Activated CD4-positive, alpha-beta T cell treated with anti-CD3 and anti-CD28 coated beads, Interleukin-2, amount 50 U/mL, for 24 hours (primary cell): ENCODE data around the gene SATB2.

ENCODE experiments used
- DNase-seq, 2 donors: peaks; one replicate each; pipeline ENCODE4 v3.0.0-alpha.2; 2020; ENCODE audit warnings: low read depth in 1 of 2, low spot score in 1 of 2

SATB2 gene

GRCh38 chr2:199452260-199452990, 5.3 kb downstream of the SATB2 start:
- no peak for DNase-seq

DNA sequence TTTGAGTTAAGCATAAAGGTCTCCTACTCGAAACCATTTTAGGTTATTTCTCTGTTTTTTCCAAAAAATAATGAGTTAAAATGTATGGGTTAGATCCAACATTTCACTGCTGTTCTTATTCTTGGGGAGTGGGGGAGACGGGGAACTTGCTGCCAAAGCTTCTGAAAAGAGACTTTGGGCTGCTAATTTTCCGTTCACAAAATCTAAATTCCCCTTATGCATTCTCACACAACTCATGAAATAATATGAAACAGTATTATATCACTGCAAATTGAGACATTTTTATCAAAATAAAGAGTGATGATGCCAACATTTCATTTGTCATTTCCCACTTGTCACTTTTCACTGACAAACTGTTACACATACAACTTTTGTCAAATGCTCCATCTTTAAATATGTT, 7.8 kb downstream of the SATB2 start:
- no peak for DNase-seq

GRCh38 chr2:199449455-199449854, 8.3 kb downstream of the SATB2 start:
- no peak for DNase-seq

- no peak for DNase-seq
These were observed 10.7 kb downstream of the SATB2 start for GRCh38 chr2:199446996-199447576.

DNA sequence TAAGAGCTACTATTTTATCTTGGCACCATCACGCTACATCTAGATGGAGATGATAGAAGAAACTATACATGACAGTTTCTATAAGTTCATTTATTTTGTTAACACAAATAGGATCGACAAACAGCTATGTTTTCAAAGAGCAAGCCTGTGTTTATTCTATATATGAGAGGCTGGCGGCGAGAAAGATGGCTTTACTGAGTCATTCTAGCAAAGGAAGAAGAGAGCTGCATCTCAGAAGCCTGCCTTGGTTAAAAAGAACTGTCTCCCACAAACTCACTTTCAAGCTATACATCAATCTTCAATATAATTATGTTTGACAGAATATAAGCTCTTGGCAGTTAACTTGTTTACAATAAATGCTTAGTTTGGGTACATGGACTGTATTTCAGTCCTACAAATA, 13.0 kb downstream of the SATB2 start:
- no peak for DNase-seq

DNA sequence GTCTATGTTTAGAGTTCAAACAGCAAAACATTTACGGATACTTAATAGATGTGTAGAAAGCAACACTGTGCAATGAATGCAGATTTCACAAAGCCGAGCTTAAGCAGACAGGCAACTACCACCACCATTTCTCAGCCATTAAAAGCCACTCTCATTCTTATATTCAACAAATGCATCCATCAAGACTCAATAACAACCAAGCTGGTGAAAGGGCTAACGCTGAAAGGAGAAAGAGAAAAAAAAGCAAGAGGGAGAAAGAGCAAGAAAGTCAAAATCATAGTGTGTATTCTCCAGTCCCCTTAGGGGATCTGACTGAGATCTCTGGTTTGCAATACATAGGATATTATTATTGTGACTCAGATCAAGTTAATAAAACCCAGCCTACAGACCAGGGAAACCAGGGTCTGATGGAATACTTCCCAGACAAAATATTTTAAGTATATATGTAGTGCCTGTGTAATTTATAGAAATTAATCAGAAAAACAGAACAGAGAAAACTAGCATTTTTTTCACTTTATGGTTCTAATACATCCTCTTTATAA, 14.1 kb downstream of the SATB2 start:
- DNase-seq: no peak

DNA sequence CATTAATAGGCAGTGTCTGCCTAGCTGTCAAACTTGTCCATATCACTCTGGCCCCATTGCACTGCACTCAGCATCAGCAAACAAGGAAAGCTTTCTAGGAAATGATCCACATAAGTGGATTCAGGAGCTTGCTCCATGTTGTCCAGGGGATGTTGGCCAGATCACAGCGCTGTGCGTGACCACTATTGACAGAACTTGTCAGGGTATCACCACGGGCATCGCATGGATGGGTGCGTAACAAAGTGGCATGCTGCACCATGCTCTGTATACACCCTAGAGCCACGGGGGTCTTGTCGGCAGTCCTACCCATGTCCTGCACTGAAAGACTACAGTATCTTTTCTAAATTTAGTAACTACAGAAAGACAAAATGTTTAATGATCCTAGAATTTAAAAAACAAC, 15.6 kb downstream of the SATB2 start:
- no peak for DNase-seq

GRCh38 chr2:199441759-199442158, 16.0 kb downstream of the SATB2 start:
- no peak for DNase-seq

DNA sequence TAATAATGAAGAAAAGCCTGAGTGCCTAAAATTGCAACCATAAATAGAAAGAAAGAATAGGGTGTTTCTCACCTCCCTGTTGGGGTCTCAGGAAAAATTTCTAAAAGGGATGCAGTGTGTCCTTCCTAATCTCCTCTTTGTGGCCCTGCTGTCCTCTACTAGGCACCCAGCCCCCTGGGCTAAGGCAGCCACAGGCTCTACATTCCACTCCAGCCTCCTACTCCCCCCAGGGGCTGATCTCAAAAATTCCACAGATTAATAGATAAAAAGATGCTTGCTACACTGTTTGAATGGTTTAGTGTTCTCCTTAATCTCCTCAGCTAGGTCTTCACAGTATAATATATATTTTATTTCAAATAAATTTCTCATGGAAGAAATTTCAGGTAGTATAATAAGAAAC, 17.6 kb downstream of the SATB2 start:
- no peak for DNase-seq

DNA sequence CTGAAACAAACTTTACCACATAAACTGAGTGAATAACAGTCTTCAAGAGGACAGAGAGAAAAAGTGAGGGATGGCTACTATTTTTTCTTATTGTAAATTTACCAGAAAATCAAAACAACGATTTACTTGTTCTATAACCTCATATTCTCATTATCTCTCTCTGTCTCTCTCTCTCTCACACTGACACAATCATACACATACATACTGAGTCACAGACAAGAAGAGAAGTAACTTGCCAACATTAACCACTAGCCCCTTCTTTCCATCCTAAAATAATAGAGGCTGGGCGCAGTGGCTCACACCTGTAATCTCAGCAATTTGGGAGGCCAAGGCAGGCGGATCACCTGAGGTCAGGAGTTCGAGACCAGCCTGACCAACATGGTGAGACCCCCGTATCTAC, 18.2 kb downstream of the SATB2 start:
- DNase-seq: no peak

- DNase-seq: no peak
These were observed 18.7 kb downstream of the SATB2 start for GRCh38 chr2:199439066-199439465.

DNA sequence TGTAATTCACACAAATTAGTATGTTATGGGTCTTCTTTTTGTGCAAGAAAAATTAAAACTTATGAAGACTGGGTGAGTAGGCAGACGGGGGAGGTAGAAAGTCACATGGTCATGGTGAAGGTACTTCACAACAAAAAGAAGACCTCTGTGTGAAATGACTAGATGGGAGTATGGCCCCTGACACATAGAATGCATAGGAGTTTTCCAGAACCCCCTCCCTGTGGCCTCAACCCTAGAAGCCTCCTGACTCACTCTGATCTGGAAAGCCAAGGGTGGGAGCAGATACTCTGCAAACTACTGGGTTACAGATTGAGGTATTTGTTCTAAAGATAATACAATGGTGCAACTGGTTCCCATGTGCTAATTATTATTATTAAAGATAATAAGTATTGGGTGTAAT, 23.2 kb downstream of the SATB2 start:
- no peak for DNase-seq

GRCh38 chr2:199433204-199433832, 24.4 kb downstream of the SATB2 start:
- no peak for DNase-seq

- no peak for DNase-seq
These were observed 26.0 kb downstream of the SATB2 start for GRCh38 chr2:199431746-199432213.

GRCh38 chr2:199430214-199430613, 27.5 kb downstream of the SATB2 start:
- no peak for DNase-seq

GRCh38 chr2:199428291-199428690, 29.4 kb downstream of the SATB2 start:
- no peak for DNase-seq

DNA sequence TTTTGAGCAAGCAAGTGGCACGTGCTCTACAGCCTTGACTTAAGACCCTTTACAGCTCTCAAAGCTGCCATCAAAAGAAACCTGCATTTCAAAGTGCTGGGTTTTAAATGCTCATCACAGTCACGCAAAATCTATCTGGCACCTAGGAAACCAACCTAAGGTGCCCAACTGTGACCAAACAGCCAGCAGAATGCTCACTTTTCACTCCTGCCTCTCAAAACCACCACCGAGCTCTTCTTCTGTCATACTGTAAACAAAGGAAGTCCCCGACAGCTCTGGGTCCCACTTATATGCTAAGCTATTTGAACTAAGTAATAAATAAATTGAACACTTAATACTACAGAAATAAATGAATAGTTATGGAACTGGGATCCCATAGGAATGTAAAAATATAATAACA, 33.6 kb downstream of the SATB2 start:
- no peak for DNase-seq

GRCh38 chr2:199419428-199419827, 38.3 kb downstream of the SATB2 start:
- DNase-seq: no peak

- DNase-seq: no peak
These were observed 43.3 kb downstream of the SATB2 start for GRCh38 chr2:199414465-199414864.

DNA sequence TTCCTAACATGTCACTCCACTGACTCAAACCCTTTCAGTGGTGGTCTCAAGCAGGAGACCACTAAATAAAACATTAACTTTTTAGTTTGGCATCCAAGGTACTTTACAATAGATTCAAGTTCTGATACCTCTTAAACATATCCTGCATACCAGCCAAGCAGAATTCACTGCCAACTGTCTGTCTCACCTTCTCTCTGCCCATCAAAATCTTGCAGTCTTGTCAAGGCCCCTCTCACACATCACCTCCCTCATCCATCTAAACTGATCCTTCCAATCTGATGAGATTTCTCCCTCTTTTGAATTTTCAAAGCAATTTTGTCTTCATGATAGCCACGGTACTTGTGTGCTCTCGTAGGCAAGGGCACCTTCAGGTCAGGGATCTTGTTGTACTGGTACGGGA, 43.7 kb downstream of the SATB2 start:
- DNase-seq: no peak

- DNase-seq: no peak
These were observed 47.8 kb downstream of the SATB2 start for GRCh38 chr2:199409759-199410529.

- DNase-seq: no peak
These were observed 50.3 kb downstream of the SATB2 start for GRCh38 chr2:199407421-199407820.
